HG02973 (cell line): ENCODE measurements around the gene ANKRD44.
"Not testable (repeated sequence)": the region's sequence is repeated elsewhere in the genome, so short reads cannot be mapped to it uniquely, and the experiment has no call there.

Experiments
- ATAC-seq: cut with Tn5 transposase; IDR thresholded peaks from one replicate; pipeline ENCODE4 v1.9.1; 2021; ENCODE audit warnings: moderate library complexity; ENCODE audit not compliant: unreplicated experiment

Gene ANKRD44

GRCh38 chr2:197294260-197294659 lies 16.3 kb downstream of the ANKRD44 start:
- peak; percentile 32 for ATAC-seq

DNA sequence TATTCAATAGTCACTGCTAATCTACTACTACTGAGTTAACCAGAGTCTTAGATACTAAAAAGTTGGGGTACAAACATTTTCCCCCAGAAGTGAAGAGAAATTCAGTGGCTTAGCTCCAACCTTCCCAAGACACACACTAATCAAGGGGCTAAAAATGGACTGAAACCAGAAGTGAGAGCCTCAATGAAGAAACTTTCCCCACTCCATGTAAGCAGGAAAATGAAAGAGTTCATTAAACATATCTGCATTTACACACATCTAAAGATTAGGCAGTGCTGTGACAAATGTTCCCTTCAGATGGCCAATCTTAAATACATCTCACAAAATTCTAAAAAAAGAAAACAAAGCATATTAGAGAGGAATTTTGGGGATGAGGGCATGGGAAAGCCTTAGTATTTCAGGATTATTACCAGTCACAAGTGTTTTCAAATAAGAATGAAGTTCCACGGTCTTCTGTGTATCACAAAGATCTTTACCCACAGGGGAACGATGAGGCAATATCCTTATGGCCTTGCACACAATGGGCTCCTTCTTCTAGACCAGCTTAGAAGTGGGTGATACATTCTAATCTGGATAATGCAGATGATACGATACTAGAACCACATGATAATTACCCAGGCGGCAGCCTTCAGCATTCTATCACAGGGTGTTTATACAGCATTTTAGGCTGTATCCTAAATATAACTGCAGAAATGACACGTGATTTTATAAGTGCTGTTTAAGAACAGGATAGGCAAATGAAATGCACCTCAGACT lies 17.1 kb downstream of the ANKRD44 start:
- peak; percentile 23 for ATAC-seq

DNA sequence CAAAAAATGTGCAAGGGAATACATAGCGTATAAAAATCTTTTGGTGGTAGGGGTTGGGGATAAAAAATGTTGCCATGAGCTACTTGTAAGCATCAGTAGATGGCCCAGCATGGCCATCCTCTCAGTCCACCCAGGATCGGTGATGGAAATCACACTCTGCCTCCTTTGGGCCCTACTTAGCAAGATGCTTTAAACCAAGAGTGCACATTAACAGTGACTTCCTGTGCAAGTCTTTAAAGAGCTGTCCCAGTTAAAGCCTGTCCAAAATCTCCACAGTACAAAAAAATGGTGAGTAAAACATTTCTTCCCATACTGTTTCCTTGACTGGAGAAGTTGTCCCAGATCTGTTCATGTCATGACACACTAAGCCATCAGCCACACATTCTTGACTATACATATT lies 18.0 kb downstream of the ANKRD44 start:
- ATAC-seq, result no peak

- not testable (repeated sequence) for ATAC-seq
These were observed 23.0 kb downstream of the ANKRD44 start for GRCh38 chr2:197287596-197287932.

GRCh38 chr2:197286805-197287595 lies 23.6 kb downstream of the ANKRD44 start:
- ATAC-seq, result peak; percentile 93

GRCh38 chr2:197285361-197285760 lies 25.2 kb downstream of the ANKRD44 start:
- ATAC-seq, result no peak

DNA sequence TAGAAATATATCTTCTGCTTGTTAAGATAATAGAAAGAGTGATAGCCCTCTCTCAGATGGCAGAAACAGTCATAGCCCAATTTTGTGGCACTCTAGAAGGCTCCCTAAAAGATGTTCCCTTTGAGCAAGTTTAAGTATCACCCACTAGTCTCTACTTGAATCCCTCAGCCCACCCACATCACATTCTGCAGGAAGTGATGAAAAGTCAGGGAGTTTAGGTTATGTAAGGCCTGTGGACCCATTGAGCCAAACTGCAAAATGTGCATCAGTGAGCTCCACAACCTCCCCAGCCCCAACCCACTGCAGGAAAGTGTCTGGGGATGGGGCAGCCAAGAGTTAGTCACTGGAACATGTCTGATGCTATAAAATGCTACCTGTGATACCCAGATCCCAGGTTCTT lies 25.6 kb downstream of the ANKRD44 start:
- ATAC-seq, result no peak

DNA sequence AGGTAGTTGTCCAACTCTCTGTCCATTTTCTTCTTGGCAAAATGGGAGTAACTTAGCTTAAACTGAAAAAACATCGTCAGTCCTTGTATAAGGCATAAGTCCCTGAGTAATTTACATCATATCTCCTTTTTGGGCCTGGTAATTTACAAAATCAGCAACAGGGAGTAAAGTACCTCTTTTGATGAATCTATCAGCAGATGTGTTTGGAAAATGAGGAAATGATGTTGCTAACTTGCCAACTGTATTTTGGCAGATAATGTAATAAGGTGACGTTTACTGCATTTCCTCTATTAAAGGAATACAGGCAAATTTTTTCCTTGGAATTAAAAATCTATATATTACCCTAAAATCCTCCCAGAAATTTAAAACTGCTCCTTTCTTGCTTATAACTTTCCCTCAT lies 29.2 kb downstream of the ANKRD44 start:
- ATAC-seq, result no peak

GRCh38 chr2:197280015-197280702 lies 30.4 kb downstream of the ANKRD44 start:
- ATAC-seq, result no peak

- no peak for ATAC-seq
These were observed 31.5 kb downstream of the ANKRD44 start for GRCh38 chr2:197278799-197279763.

DNA sequence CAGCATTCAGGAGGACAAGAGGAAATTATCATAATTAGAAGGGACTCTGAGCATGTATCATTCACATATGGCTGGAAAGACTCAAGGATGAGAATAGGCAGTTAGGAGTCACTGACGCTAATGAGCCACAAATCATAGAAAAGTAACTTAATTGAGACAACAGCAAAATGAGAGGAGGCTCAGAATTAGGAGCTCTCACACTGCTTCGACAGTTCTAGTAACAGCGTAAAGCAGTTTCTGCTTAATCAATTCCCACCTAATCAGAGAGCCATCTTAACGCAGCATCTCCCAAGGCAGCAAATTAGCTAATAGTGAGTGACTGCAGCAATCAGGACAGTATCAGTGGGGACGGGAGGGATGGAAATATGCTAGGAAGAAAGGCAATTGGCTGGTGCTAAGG lies 32.8 kb downstream of the ANKRD44 start:
- ATAC-seq, result no peak

- no peak for ATAC-seq
These were observed 34.4 kb downstream of the ANKRD44 start for GRCh38 chr2:197276156-197276555.

GRCh38 chr2:197274937-197275336 lies 35.6 kb downstream of the ANKRD44 start:
- ATAC-seq, result no peak

DNA sequence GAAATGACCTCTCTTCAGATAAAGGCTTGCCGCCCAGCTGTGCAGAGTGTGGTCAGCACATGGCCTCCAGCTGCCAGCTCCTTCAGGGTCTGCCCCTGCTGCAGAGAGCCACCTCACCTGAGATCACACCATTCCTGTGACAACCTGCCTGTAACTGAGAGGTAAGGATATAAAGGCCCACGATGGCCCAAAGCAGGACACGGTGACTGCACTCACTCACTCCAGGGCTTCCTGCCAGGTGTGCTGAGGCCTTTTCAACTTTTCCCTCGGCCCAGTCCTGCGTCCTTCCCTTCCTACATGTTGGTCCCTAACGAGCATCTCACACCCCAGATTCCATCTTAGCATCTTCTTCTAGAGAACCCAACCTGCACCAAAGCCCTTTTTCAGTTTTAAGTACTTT lies 36.2 kb downstream of the ANKRD44 start:
- ATAC-seq, result no peak

DNA sequence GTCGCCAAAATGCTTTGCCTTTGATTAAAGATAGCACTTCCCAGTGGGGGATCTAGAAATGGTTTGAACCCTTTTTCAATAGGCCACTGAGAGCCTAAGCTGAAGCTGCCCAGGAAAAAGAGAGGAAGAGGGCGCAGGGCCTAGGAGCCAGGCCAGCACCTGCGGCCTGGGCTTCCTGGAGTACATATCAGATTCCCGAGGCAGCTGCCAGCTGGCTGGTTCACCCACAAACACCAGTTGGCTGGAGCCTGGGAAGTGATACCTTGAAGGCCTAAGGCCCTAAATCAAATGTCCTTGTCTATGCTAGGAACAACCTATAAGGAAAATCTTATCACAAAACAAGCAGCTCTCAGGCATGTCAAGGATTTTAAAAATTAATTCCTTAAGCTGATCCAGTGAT lies 37.1 kb downstream of the ANKRD44 start:
- ATAC-seq, result no peak

DNA sequence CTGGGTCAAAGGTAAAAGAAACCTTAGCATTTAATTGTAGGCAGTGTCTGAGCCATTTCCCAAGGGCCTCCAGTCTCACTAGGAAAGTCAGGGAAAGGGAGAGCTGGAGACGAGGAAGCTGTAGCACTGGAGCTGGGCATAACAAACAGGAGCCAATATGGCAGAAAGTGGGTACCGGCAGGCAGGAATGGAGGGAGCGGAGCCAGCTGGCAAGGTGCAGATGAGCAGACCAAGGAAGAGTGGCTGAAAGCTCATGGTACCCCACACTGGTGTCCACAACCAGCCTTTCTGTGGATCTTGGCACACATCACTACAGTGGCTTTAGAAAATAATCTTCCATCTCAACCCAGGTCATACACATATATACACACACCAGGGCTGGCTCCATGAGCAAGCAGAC lies 40.0 kb downstream of the ANKRD44 start:
- no peak for ATAC-seq

DNA sequence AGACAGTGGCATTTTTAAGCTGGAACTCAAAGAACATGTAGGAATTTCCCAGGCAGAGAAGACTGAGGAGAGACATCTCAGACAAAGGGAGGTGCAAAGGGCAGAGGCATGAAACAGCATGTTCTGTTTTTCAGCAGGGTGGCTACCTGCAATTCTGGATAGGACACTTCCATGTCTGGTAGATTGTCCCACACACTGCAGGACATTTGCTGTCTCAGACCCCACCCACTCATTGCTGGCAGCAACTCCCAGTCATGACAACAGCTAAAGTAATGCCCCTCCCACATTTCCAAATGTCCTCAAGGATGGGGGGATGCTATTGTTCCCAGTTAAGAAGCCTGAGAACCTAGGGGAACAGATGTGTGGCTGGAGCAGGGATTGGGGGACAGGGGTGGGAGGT lies 40.8 kb downstream of the ANKRD44 start:
- no peak for ATAC-seq

GRCh38 chr2:197268786-197269584 lies 41.6 kb downstream of the ANKRD44 start:
- ATAC-seq, result peak; percentile 49

GRCh38 chr2:197266477-197266876 lies 44.1 kb downstream of the ANKRD44 start:
- peak; percentile 34 for ATAC-seq

GRCh38 chr2:197265924-197266323 lies 44.7 kb downstream of the ANKRD44 start:
- ATAC-seq, result no peak
